Erythroblast (primary cell): ENCODE data around the gene PIAS1.

ENCODE experiments used
- GATA1 ChIP-seq: IDR thresholded peaks from 2 replicates; pipeline ENCODE4 v1.6.1; 2011; ENCODE audit warnings: low read depth, mild to moderate bottlenecking, control low read depth, low read length, moderate library complexity
- POLR2A ChIP-seq: IDR thresholded peaks from 2 replicates; pipeline ENCODE4 v1.6.1; 2011; ENCODE audit warnings: mild to moderate bottlenecking, low read length

GRCh38 chr15:68206711-68207151 is 152.6 kb downstream of the PIAS1 start:
- TF ChIP-seq POLR2A (no peak), GATA1 (no peak)
